GM21723 (cell line): ENCODE results near the gene SYAP1.
"Not testable (repeated sequence)": the region's sequence is repeated elsewhere in the genome, so short reads cannot be mapped to it uniquely, and the experiment has no call there.

Experiments used
- ATAC-seq: cut with Tn5 transposase; IDR thresholded peaks from one replicate; pipeline ENCODE4 v1.9.1; 2021; ENCODE audit warnings: mild to moderate bottlenecking, moderate library complexity; ENCODE audit not compliant: unreplicated experiment

The SYAP1 gene

DNA sequence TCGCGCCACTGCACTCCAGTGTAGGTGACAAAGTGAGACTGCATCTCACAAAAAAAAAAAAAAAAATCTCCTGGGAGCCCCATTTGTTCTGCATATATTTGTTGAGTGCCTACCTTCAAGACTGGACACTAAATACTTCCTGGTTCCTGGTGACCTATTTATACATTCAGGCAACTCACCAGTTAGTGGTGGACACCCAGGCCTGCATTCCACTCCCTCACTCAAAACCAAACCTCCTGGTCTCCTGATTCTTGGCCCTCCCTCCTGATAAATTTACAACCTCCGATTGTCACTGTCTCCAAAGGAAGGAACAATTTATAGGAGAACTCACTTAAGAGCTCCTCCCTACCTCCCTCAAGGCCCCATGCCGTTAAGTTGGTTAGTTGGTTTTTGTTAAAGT is 3.1 kb downstream of the SYAP1 start:
- ATAC-seq = no peak

GRCh38 chrX:16725072-16725471 is 5.7 kb downstream of the SYAP1 start:
- no peak for ATAC-seq

GRCh38 chrX:16726347-16726988 is 7.1 kb downstream of the SYAP1 start:
- ATAC-seq = peak; percentile 65

GRCh38 chrX:16727637-16728036 is 8.2 kb downstream of the SYAP1 start:
- ATAC-seq = no peak

DNA sequence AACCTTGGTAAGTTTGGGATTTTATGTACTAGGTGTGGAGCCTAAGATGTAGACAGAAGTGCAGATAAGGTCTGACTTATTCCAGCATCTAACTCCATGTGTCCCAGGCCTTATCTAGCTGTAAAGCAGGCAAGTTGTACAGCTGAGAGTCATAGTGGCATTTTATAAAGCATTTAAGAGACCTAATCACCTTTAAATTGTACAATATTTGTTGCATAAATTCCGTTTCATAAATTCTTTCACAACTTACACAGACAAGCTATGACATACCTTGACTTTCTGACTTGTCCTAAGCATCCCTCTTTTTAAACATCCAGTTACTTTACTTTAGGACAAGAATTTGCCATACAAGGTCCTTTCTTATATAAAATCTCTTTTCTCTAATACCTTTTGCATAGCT is 11.0 kb downstream of the SYAP1 start:
- no peak for ATAC-seq

DNA sequence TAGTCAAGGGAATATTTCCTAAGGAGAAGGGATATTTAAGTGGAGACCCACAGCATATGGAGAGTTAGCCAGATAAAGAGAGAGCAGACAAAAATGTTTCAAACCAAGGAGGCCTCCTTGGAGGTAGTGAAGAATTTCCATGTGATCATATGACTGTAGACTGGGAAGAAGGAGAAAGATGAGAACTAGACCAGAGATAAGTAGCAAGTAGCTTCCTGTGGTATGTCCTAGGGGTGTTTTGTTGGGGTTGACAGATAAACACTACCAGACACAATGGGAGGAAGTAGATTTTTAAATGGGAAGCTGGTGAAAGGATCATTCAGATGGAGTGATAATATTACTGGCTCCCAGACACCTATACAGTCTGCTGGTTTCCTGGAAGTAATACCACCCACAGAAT is 13.6 kb downstream of the SYAP1 start:
- ATAC-seq = no peak

DNA sequence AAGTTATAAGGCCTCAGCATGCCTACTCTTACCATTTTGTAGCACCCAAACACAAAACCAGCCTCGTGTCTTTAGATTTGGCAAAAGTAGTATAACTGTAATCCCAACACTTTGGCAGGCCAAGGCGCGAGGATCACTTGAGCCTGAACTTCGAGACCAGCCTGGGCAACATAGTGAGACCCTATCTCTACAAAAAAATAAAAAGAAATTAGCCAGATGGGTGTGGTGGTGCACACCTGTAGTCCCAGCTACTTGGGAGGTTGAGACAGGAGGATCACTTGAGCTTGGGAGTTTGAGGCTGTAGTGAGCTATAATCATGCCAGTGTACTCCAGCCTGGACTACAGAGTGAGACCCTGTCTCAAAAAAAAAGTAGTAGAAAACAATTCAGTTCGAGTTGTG is 17.6 kb downstream of the SYAP1 start:
- ATAC-seq = no peak

GRCh38 chrX:16739574-16739973 is 20.2 kb downstream of the SYAP1 start:
- ATAC-seq = no peak

DNA sequence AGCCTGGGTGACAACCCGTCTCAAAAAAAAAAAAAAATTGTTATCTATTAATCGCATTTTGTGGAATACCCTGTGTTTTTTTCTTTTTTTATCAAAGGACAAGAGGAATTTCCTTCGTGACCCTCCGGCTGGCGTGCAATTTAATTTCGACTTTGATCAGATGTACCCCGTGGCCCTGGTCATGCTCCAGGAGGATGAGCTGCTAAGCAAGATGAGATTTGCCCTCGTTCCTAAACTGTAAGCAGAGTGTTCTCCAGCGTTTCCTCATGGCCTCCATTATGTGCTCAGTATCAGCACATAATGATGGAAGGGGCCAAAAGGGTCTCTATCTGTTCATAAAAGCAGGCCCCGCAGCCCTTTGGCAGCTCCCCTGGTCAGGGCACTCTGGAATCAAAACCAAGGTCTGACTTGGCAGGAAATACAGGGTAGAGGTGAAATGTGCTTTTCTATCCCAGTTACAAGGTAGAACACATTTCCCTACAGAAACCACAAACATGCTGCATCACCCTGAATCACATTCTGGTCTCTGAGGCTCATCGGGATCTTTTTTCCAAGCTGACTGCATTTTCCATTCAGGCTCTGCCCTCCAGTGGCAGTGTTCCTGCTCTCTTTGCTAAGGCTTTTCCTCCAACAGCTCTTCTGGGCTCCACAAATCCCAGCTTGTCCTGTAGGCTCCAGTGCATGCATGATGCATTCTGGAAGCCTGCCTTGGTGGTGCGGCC is 24.4 kb downstream of the SYAP1 start:
- ATAC-seq = no peak

DNA sequence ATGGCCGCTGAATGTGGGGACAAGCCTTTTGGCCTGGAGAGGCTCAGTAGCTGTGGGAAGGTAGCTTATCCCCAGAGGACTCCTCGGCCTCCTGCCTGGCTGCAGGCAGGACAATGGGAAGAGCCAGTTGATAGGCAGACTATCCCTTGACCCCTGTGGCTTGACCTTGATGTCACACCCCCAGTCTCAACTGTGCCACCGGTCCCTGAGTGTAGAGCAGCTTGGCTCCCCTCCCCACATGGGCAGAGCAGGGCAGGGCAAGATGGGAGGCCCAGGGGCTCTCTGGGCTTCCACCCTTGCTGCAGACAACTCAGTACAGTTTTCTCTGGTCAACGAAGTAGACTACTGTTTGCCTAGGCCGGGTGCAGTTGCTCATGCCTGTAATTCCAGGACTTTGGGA is 25.7 kb downstream of the SYAP1 start:
- ATAC-seq = no peak

DNA sequence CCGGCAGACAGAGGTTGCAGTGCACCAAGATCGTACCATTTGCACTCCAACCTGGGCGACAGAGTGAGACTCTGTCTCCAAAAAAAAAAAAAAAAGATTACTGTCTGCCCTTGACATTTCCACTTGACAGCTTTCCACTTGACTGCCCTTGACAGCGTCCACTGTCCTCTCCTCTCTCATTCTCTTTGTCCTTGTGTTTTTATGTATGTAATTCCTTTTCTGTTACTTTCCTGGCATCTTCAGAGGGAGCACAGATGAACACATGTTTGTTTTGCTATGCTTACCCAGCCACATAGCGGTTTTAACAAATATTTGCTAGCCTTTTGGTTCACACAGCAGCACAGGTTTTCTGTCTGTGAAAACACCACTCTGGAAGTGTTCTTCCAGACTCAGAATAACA is 26.2 kb downstream of the SYAP1 start:
- no peak for ATAC-seq

GRCh38 chrX:16748425-16748824 is 29.0 kb downstream of the SYAP1 start:
- ATAC-seq = no peak

DNA sequence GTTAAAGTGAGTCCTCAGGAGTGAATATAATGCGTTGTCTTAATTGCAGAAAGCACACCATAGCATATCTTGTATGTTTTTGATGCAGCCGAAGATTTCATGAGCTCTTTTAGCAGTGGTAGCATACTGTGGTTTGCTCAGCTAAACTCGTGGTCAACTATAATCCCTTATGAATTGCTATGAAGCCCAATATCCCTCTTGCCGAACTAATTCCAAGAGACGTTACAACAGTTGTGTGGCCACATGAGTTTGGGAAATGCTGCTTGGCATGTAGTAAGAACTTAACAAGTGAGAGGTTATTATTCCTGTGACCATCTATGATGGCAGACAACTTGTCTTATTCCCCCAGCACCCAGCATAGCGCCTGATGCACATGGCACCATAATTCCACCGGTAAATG is 30.7 kb downstream of the SYAP1 start:
- ATAC-seq = no peak

GRCh38 chrX:16754019-16754418 is 34.6 kb downstream of the SYAP1 start:
- ATAC-seq = no peak

DNA sequence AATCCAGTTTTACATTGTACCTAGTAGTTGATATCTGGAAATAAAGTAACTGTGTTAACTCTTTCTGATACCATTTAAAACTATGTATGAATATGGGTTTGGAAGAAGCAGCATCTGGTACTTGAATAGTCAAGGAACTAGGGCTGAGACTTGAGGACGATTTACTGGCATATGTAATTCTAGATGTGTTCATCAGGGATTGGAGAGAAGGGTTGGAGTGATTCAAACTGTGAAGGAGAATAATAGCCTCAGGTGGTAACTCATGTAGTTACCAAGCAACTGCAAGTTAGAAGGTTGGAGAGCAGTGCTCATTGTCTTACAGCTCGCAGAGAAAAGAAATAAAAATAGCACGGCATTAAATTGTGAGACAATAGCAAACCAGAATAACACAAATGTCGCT is 37.3 kb downstream of the SYAP1 start:
- no peak for ATAC-seq

DNA sequence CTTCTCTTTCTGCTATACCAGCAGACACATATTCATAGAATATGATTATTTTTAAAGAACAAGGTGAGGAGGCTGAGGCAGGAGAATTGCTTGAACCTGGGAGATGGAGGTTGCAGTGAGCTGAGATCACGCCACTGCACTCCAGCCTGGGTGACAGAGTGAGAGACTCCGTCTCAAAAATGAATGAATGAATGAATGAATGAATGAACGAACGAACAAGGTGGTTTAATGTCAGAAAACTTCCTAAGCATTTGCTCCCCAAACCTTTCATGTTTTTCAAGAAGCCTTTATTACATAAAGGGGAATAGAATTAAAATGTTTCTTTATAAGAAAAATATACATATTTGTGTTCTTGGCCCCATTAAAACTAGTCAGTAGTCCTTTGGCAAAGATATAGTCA is 42.1 kb downstream of the SYAP1 start:
- not testable (repeated sequence) for ATAC-seq

DNA sequence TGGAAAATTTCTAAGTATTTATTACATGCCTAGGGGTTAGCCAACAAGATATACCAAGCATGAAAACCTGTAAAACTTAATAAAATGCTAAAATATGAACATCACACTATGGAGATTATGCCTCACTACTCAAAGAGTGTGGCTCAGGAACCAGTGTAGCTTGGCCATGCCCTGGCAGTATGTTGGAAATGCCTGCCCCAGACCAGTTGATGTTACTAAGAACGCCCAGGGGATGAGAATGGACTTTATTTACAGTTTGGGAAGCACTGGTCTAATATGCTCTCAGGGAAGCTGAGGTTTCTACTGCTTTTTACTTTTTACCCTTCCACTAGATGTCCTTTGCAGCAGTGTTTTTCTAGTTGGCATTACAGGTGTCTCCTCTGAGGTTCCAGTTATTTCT is 43.2 kb downstream of the SYAP1 start:
- no peak for ATAC-seq

DNA sequence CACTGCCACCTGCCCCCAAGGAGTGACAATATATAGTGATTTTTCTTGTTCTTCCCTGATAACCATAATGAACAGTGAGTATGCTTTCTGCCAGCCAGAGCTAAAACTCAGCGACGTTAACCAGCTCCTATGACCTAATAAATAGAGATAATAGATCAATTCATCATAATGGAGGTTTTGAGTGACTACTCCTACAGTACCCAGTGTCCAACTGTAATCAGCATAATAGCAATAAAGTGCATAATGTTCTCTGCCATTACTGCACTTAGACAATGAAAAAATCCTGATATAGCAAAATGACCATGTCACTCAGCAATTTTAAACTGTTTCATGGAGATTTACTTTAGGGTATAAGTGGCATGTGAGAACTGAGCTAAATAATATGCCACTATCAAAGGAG is 46.2 kb downstream of the SYAP1 start:
- no peak for ATAC-seq

- ATAC-seq = no peak
Observed at GRCh38 chrX:16770970-16771482, 51.6 kb downstream of the SYAP1 start.

DNA sequence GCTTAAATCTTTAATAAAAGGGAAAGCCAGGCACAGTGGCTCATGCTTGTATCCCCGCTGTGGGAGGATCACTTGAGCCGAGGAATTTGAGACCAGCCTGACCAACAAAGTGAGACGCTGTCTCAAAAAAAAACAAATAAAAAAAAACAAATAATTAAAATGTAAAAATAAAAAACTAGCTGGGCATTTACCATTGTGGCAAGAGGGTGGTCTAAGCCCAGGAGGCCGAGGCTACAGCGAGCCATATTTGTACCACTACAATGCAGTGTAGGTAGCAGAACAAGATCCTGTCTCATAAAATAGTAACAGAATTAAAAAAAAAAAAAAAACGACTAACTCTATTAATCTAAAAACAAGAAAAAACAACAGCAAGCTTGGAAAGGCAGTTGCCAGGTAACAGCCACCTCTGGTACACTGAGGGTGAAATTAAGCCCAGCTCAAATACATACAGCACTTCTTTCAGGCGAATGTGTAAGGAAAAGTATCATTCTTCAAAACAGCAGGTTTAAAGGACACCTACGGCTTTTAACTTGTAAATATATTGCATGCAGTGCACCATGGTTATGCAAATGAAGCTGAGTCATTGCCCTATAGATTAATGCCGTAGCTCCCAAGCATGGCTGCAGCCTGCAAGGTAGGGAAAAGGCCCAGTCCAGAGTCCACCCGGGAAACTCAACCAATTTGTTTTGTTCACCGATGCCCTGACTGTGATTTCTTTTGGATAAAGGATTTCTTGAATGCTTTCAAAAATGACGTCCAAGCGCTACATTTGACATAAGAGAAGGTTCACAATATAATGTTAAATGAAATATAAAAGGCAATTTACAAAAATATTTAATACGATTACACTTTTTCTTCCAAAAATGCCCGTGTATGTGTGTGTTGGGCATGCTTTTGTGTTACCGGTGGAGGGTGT is 52.3 kb downstream of the SYAP1 start:
- ATAC-seq = no peak

DNA sequence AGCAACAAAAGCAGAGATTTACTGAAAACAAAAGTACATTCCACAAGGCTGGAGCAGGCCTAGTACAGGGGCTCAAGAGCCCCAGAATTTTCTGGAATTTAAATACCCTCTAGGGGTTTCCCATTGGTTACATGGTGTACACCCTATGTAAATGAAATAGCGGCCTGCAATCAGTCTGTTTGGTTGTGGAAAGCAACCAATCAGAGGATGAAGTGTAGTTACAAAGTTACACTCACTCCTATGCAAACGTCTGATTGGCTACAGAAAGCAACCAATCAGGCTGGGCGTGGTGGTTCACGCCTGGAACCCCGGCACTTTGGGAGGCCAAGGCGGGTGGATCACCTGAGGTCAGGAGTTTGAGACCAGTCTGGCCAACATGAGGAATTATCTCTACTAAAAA is 53.0 kb downstream of the SYAP1 start:
- no peak for ATAC-seq

DNA sequence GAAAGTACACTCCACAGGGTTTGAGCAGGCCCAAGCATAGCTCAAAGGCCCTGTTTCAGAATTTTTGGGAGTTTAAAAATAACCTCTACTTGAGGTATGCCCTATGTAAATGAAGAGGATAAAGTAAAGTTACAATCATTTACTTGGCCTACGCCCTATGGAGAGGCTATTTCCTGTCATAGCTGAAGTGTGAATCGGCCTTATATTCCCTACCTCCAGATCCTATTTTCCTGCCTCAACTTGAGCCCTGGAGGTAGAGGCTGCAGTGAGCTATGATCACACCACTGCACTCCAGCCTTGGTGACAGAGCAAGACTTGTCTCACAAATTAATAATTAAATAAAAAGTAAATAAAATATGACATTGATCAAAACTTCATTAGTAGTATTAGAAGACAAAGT is 55.3 kb downstream of the SYAP1 start:
- no peak for ATAC-seq
